ENCODE data around the gene ATP8A2.

Gene ATP8A2

GRCh38 chr13:25881971-25882451 lies 510.2 kb downstream of the ATP8A2 start:
- Mint-ChIP-seq H3K9me3 (no peaks in the 10 kb centered on the region), H3K27me3 (peaks cover 21% of the 10 kb centered on the region), H3K36me3 (no peaks in the 10 kb centered on the region), H3K4me1 (no peaks in the 10 kb centered on the region), H3K27ac (no peak overlapping the region), H3K4me3 (no peak overlapping the region)
- no peak for ATAC-seq

- Mint-ChIP-seq H3K9me3 (no peaks in the 10 kb centered on the region), H3K4me3 (no peak overlapping the region), H3K27ac (no peak overlapping the region), H3K4me1 (no peaks in the 10 kb centered on the region), H3K36me3 (no peaks in the 10 kb centered on the region), H3K27me3 (peaks cover 21% of the 10 kb centered on the region)
- ATAC-seq = no peak
Observed at GRCh38 chr13:25882466-25883357, 510.9 kb downstream of the ATP8A2 start.

GRCh38 chr13:25885418-25885817 lies 513.6 kb downstream of the ATP8A2 start:
- no peak overlapping the region for H3K4me3 Mint-ChIP-seq
- no peaks in the 10 kb centered on the region for H3K36me3 Mint-ChIP-seq
- H3K9me3 Mint-ChIP-seq = no peaks in the 10 kb centered on the region
- H3K27me3 Mint-ChIP-seq = peaks cover 21% of the 10 kb centered on the region
- no peak for ATAC-seq
- no peak overlapping the region for H3K27ac Mint-ChIP-seq
- no peaks in the 10 kb centered on the region for H3K4me1 Mint-ChIP-seq

- ATAC-seq = no peak
- Mint-ChIP-seq H3K36me3 (no peaks in the 10 kb centered on the region), H3K27me3 (peaks cover 21% of the 10 kb centered on the region), H3K9me3 (no peaks in the 10 kb centered on the region), H3K4me3 (no peak overlapping the region), H3K27ac (no peak overlapping the region), H3K4me1 (no peaks in the 10 kb centered on the region)
Observed at GRCh38 chr13:25886438-25887214, 514.9 kb downstream of the ATP8A2 start.

GRCh38 chr13:25887962-25888655 lies 516.3 kb downstream of the ATP8A2 start:
- ATAC-seq = no peak
- H3K27ac Mint-ChIP-seq = no peak overlapping the region
- H3K9me3 Mint-ChIP-seq = no peaks in the 10 kb centered on the region
- no peaks in the 10 kb centered on the region for H3K4me1 Mint-ChIP-seq
- H3K27me3 Mint-ChIP-seq = peaks cover 21% of the 10 kb centered on the region
- no peak overlapping the region for H3K4me3 Mint-ChIP-seq
- H3K36me3 Mint-ChIP-seq = no peaks in the 10 kb centered on the region

- Mint-ChIP-seq H3K4me1 (no peaks in the 10 kb centered on the region), H3K27me3 (peaks cover 9% of the 10 kb centered on the region), H3K4me3 (no peak overlapping the region), H3K27ac (no peak overlapping the region), H3K36me3 (no peaks in the 10 kb centered on the region), H3K9me3 (no peaks in the 10 kb centered on the region)
- no peak for ATAC-seq
Observed at GRCh38 chr13:25890671-25891212, 519.0 kb downstream of the ATP8A2 start.

- H3K27ac Mint-ChIP-seq = no peak overlapping the region
- ATAC-seq = no peak
Observed at GRCh38 chr13:25898991-25899390, 527.2 kb downstream of the ATP8A2 start.

GRCh38 chr13:25899464-25899863 lies 527.7 kb downstream of the ATP8A2 start:
- no peak for ATAC-seq
- Mint-ChIP-seq H3K4me1 (no peaks in the 10 kb centered on the region), H3K27me3 (peaks cover 24% of the 10 kb centered on the region), H3K36me3 (no peaks in the 10 kb centered on the region), H3K4me3 (no peak overlapping the region), H3K9me3 (peaks cover 2% of the 10 kb centered on the region), H3K27ac (no peak overlapping the region)

More at GRCh38 chr13:25898991-25899390, 527.2 kb downstream of the ATP8A2 start:
- Mint-ChIP-seq H3K27me3 (peaks cover 24% of the 10 kb centered on the region), H3K4me1 (no peaks in the 10 kb centered on the region), H3K9me3 (peaks cover 2% of the 10 kb centered on the region), H3K36me3 (no peaks in the 10 kb centered on the region), H3K4me3 (no peak overlapping the region)

GRCh38 chr13:25899952-25900351 lies 528.2 kb downstream of the ATP8A2 start:
- peaks cover 24% of the 10 kb centered on the region for H3K27me3 Mint-ChIP-seq
- no peak for ATAC-seq
- H3K4me3 Mint-ChIP-seq = no peak overlapping the region
- peaks cover 2% of the 10 kb centered on the region for H3K9me3 Mint-ChIP-seq
- H3K27ac Mint-ChIP-seq = no peak overlapping the region
- H3K36me3 Mint-ChIP-seq = no peaks in the 10 kb centered on the region
- no peaks in the 10 kb centered on the region for H3K4me1 Mint-ChIP-seq

GRCh38 chr13:25901460-25902376 lies 529.9 kb downstream of the ATP8A2 start:
- Mint-ChIP-seq H3K4me3 (no peak overlapping the region), H3K27ac (no peak overlapping the region)

GRCh38 chr13:25902455-25902854 lies 530.7 kb downstream of the ATP8A2 start:
- Mint-ChIP-seq H3K36me3 (no peaks in the 10 kb centered on the region), H3K27me3 (peaks cover 24% of the 10 kb centered on the region), H3K27ac (no peak overlapping the region), H3K9me3 (peaks cover 2% of the 10 kb centered on the region), H3K4me3 (no peak overlapping the region), H3K4me1 (no peaks in the 10 kb centered on the region)
- no peak for ATAC-seq

More at GRCh38 chr13:25901460-25902376, 529.9 kb downstream of the ATP8A2 start:
- no peaks in the 10 kb centered on the region for H3K4me1 Mint-ChIP-seq
- ATAC-seq = peak; percentile 80
- H3K9me3 Mint-ChIP-seq = peaks cover 2% of the 10 kb centered on the region
- H3K27me3 Mint-ChIP-seq = peaks cover 24% of the 10 kb centered on the region
- H3K36me3 Mint-ChIP-seq = no peaks in the 10 kb centered on the region

- no peak overlapping the region for H3K4me3 Mint-ChIP-seq
- no peak overlapping the region for H3K27ac Mint-ChIP-seq
- peaks cover 24% of the 10 kb centered on the region for H3K27me3 Mint-ChIP-seq
- H3K9me3 Mint-ChIP-seq = peaks cover 2% of the 10 kb centered on the region
- H3K4me1 Mint-ChIP-seq = no peaks in the 10 kb centered on the region
- no peaks in the 10 kb centered on the region for H3K36me3 Mint-ChIP-seq
- peak; percentile 71 for ATAC-seq
Observed at GRCh38 chr13:25902891-25903341, 531.1 kb downstream of the ATP8A2 start.

GRCh38 chr13:25904830-25905229 lies 533.1 kb downstream of the ATP8A2 start:
- H3K4me3 Mint-ChIP-seq = no peak overlapping the region
- no peaks in the 10 kb centered on the region for H3K4me1 Mint-ChIP-seq
- H3K9me3 Mint-ChIP-seq = peaks cover 2% of the 10 kb centered on the region
- H3K36me3 Mint-ChIP-seq = no peaks in the 10 kb centered on the region
- H3K27ac Mint-ChIP-seq = no peak overlapping the region
- ATAC-seq = no peak
- H3K27me3 Mint-ChIP-seq = peaks cover 15% of the 10 kb centered on the region

- H3K36me3 Mint-ChIP-seq = no peaks in the 10 kb centered on the region
- no peak for ATAC-seq
- peaks cover 7% of the 10 kb centered on the region for H3K27me3 Mint-ChIP-seq
- H3K27ac Mint-ChIP-seq = no peak overlapping the region
- no peak overlapping the region for H3K4me3 Mint-ChIP-seq
- no peaks in the 10 kb centered on the region for H3K9me3 Mint-ChIP-seq
- no peaks in the 10 kb centered on the region for H3K4me1 Mint-ChIP-seq
Observed at GRCh38 chr13:25905611-25906010, 533.8 kb downstream of the ATP8A2 start.

Measured in stimulated activated memory B cell treated with anti-CD40 and anti-IgM and Interleukin-4, amounts not matched to agents 10 μg/mL and 1 μg/mL and 100 μg/mL, for 72 hours (primary cell).